HepG2 (cell line): ENCODE measurements around the gene GATC. TPM values are rescaled to one million over a fixed set of nuclear protein-coding genes. Genes with fewer than 3 reads are reported as not detected.

Source experiments
- CENPT ChIP-seq: sonication (generic); formaldehyde crosslinking; IDR thresholded peaks from 2 replicates; pipeline ENCODE4 v1.8.0; 2022; ENCODE audit warnings: low read depth, mild to moderate bottlenecking, moderate library complexity, missing genetic modification reagents
- FOSL1 ChIP-seq: sonication (generic); formaldehyde crosslinking; IDR thresholded peaks from 2 replicates; pipeline ENCODE4 v1.9.0; 2021; ENCODE audit warnings: missing genetic modification reagents, borderline replicate concordance
- HINFP ChIP-seq: sonication (generic); formaldehyde crosslinking; IDR thresholded peaks from 2 replicates; pipeline ENCODE4 v1.4.0; 2020; ENCODE audit warnings: low read depth, mild to moderate bottlenecking, missing genetic modification reagents
- LBX2 ChIP-seq: sonication (generic); formaldehyde crosslinking; IDR thresholded peaks from 2 replicates; pipeline ENCODE4 v1.5.0; 2020; ENCODE audit warnings: missing genetic modification reagents, mild to moderate bottlenecking, borderline replicate concordance
- LRRFIP1 ChIP-seq: sonication (generic); formaldehyde crosslinking; conservative IDR thresholded peaks from 2 replicates; pipeline ENCODE4 v1.4.0; 2020; ENCODE audit warnings: missing genetic modification reagents
- MAFK ChIP-seq, 2 experiments: IDR thresholded peaks in 1 of 2; conservative IDR thresholded peaks in 1 of 2; 2 replicates each; pipeline ENCODE4 v1.6.1; 2011; ENCODE audit warnings: improper control_type of control experiment in 2 of 2, low read length in 2 of 2
- MTA1 ChIP-seq: sonication (generic); formaldehyde crosslinking; IDR thresholded peaks from 2 replicates; pipeline ENCODE4 v1.4.0; 2020; ENCODE audit warnings: missing genetic modification reagents, mild to moderate bottlenecking, borderline replicate concordance
- NAIF1 ChIP-seq: sonication (generic); formaldehyde crosslinking; IDR thresholded peaks from 2 replicates; pipeline ENCODE4 v1.5.0; 2020; ENCODE audit warnings: mild to moderate bottlenecking, missing genetic modification reagents, borderline replicate concordance
- POGZ ChIP-seq: sonication (generic); formaldehyde crosslinking; IDR thresholded peaks from 2 replicates; pipeline ENCODE4 v1.4.0; 2020; ENCODE audit warnings: mild to moderate bottlenecking, missing genetic modification reagents
- RXRA ChIP-seq: sonication (generic); formaldehyde crosslinking; IDR thresholded peaks from 2 replicates; pipeline ENCODE4 v1.5.1; 2020; ENCODE audit warnings: missing genetic modification reagents
- SRSF4 ChIP-seq: fragments of 200-400 bp; formaldehyde crosslinking; IDR thresholded peaks from one replicate; pipeline ENCODE4 v1.6.1; 2018; ENCODE audit warnings: mild to moderate bottlenecking, low read depth, low read length, moderate library complexity; ENCODE audit not compliant: poor library complexity, severe bottlenecking
- TAF1 ChIP-seq: sonication (generic); formaldehyde crosslinking; IDR thresholded peaks from 2 replicates; pipeline ENCODE4 v1.4.0; 2020; ENCODE audit warnings: missing genetic modification reagents
- ZBTB8A ChIP-seq: sonication (generic); formaldehyde crosslinking; IDR thresholded peaks from 2 replicates; pipeline ENCODE4 v1.4.0; 2020; ENCODE audit warnings: mild to moderate bottlenecking, low read depth, missing genetic modification reagents, borderline replicate concordance
- ZFP36 ChIP-seq: fragments of 150-350 bp; IDR thresholded peaks from 2 replicates; pipeline ENCODE4 v1.6.1; 2018; ENCODE audit warnings: borderline replicate concordance, low read length, low read depth; ENCODE audit not compliant: partially characterized antibody
- ZNF121 ChIP-seq: sonication (generic); formaldehyde crosslinking; IDR thresholded peaks from 2 replicates; pipeline ENCODE4 v1.5.0; 2020; ENCODE audit warnings: mild to moderate bottlenecking, missing genetic modification reagents
- ZNF225 ChIP-seq: sonication (generic); formaldehyde crosslinking; IDR thresholded peaks from 2 replicates; pipeline ENCODE4 v1.4.0; 2020; ENCODE audit warnings: mild to moderate bottlenecking, missing genetic modification reagents
- ZNF512B ChIP-seq: sonication (generic); formaldehyde crosslinking; IDR thresholded peaks from 2 replicates; pipeline ENCODE4 v1.5.1; 2020; ENCODE audit warnings: missing genetic modification reagents, mild to moderate bottlenecking, borderline replicate concordance
- ZNF629 ChIP-seq: sonication (generic); formaldehyde crosslinking; conservative IDR thresholded peaks from 2 replicates; pipeline ENCODE4 v1.5.0; 2020; ENCODE audit warnings: missing genetic modification reagents
- ZNF704 ChIP-seq: sonication (generic); formaldehyde crosslinking; IDR thresholded peaks from 2 replicates; pipeline ENCODE4 v1.8.1; 2023; ENCODE audit warnings: mild to moderate bottlenecking, inconsistent platforms, moderate library complexity, missing genetic modification reagents, borderline replicate concordance
- ZNF780A ChIP-seq: sonication (generic); formaldehyde crosslinking; IDR thresholded peaks from 2 replicates; pipeline ENCODE4 v1.8.0; 2022; ENCODE audit warnings: mild to moderate bottlenecking, missing genetic modification reagents, moderate library complexity
- ZNF816 ChIP-seq: sonication (generic); formaldehyde crosslinking; IDR thresholded peaks from 2 replicates; pipeline ENCODE4 v1.8.0; 2022; ENCODE audit warnings: missing genetic modification reagents, mild to moderate bottlenecking, borderline replicate concordance
- polyA plus RNA-seq, 8 experiments: library from polyadenylated mRNA; depleted of rRNA in 3 of 8; stranded (reverse) in 7 of 8; unstranded in 1 of 8; fragments of >200 nt; fragmentation: Illumina TruSeq in 4 of 8; extraction: Trizol in 4 of 8; gene quantifications; 2 replicates each; pipeline versions ENCODE4 v1.2.1 to v1.2.3, GENCODE V29; 2011 to 2016; ENCODE audit warnings: low read depth in 4 of 8, missing spikeins in 1 of 8, mixed read lengths in 1 of 8; ENCODE audit not compliant: insufficient read depth in 1 of 8
- total RNA-seq, 5 experiments: library from RNA; depleted of rRNA; stranded (reverse); fragments of >200 nt; fragmentation: Illumina TruSeq; extraction: Trizol; gene quantifications; 2 replicates each; pipeline ENCODE4 v1.2.3, GENCODE V29; 2016; ENCODE audit warnings: low read depth in 1 of 5

Gene GATC
- total and polyA plus RNA-seq, 2 of the 13 experiments (the other 11 are each of a cell fraction or from before 2014, with no cell fraction given): 17.7 to 29.7 TPM

GRCh38 chr12:120468821-120469449 is 22.7 kb downstream of the GATC start (continued):
- TF ChIP-seq MAFK (conservative IDR thresholded peaks at IDR 0.05 in 1 of 2, IDR thresholded peaks at IDR 0.05 in 1 of 2; ENCODE audit: low read length in 2 of 2) (no peak), ZNF780A (no peak), LBX2 (CRISPR knock-in tag) (no peak), ZNF225 (no peak), ZNF816 (CRISPR knock-in tag) (no peak), ZNF629 (no peak), TAF1 (CRISPR knock-in tag) (0 out of 2 replicates have a peak, but pooled peaks have one; percentile 12), MTA1 (CRISPR knock-in tag) (0 out of 2 replicates have a peak, but pooled peaks have one; percentile 57), FOSL1 (no peak), ZBTB8A (CRISPR knock-in tag) (no peak), RXRA (CRISPR knock-in tag) (no peak), ZNF512B (CRISPR knock-in tag) (no peak), POGZ (CRISPR knock-in tag) (no peak), CENPT (CRISPR knock-in tag) (no peak), NAIF1 (CRISPR knock-in tag) (no peak), LRRFIP1 (no peak), ZFP36 (no peak), SRSF4 (no peak), HINFP (CRISPR knock-in tag) (no peak), ZNF121 (no peak), ZNF704 (no peak)
